Ascending aorta (tissue), 2 donors: ENCODE results near the gene CAD. TPM values are rescaled to one million over a fixed set of nuclear protein-coding genes. Genes with fewer than 3 reads are reported as not detected.
A peak's percentile ranks its signal among the peaks of the same experiment; 100 is the strongest.

Experiments
- DNase-seq, 2 donors: peaks; one replicate each; pipeline ENCODE4 v3.0.0-alpha.2; 2019; ENCODE audit warnings: low spot score in 2 of 2
- H3K27ac ChIP-seq, 2 donors: fragments of 200-600 bp; sonication (generic); one replicate each; pipeline ENCODE4 v1.5.1; 2016 to 2017; ENCODE audit warnings: mild to moderate bottlenecking in 1 of 2
- H3K27me3 ChIP-seq: fragments of 200-600 bp; sonication (generic); one replicate; pipeline ENCODE4 v1.5.1; 2017
- H3K36me3 ChIP-seq, 2 donors: fragments of 200-600 bp; sonication (generic); one replicate each; pipeline ENCODE4 v1.5.1; 2016
- H3K4me1 ChIP-seq, 2 donors: fragments of 200-600 bp; sonication (generic); one replicate each; pipeline ENCODE4 v1.5.1; 2016 to 2017; ENCODE audit warnings: mild to moderate bottlenecking in 1 of 2
- H3K4me3 ChIP-seq, 2 donors: fragments of 200-600 bp; sonication (generic); one replicate each; pipeline ENCODE4 v1.5.1; 2016 to 2017; ENCODE audit warnings: mild to moderate bottlenecking in 1 of 2
- H3K9me3 ChIP-seq, 2 donors: fragments of 200-600 bp; sonication (generic); one replicate each; pipeline ENCODE4 v1.5.1; 2016
- CTCF ChIP-seq, 3 experiments: fragments of 200-600 bp in 2 of 3; fragments of 450-650 bp in 1 of 3; sonication (generic) in 2 of 3; IDR thresholded peaks; one replicate each; pipeline ENCODE4 v1.5.1; 2016 to 2019; ENCODE audit warnings: antibody characterized with exemption in 3 of 3, mild to moderate bottlenecking in 1 of 3, moderate library complexity in 1 of 3
- intact Hi-C: fragments of 100-400 bp; cut with DNase I; formaldehyde crosslinking; loops from one replicate; pipeline ENCODE4 v1.15.1; 2023
- total RNA-seq: library from RNA; depleted of rRNA; stranded (reverse); fragments of >200 nt; gene quantifications from one replicate; pipeline ENCODE4 v1.1.0, GENCODE V29; 2016

Gene CAD
- total RNA-seq, 1 donor from 2014 or later = 63.4 TPM

DNA sequence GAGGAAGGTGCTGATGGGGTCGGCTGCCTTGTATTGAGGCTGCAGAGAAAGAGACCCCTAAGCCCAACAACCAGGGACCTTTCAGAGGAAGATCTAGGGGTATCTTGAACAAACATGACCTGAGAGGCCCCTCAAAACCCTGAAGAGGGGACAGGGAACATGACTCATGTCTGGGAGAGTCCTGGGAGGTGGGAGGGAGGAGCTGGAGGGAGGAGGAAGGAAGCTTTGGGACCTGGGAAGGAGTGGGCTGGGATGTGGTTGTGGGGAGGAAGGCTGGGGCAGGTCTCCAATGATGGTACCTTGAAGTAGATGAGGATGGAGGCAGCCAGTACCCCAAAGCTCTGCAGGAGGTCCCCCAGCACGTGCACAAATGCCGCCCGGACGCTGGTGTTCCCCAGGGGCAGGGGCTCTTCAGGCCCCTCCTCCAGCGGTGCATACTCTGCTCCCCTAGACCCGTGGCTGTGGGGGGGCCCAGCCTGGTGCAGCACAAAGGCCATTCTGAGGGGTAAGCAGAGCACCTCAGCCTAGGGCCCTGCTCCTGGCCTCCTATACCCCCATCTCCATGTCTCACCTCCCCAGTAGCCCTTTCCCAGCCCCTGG lies 39.8 kb downstream of the CAD start:
- peaks cover 3 to 8% of the 10 kb centered on the region in 2 donors for H3K4me1 ChIP-seq
- H3K36me3 ChIP-seq = no peaks in the 10 kb centered on the region
- DNase-seq = no peak
- H3K4me3 ChIP-seq = no peak overlapping the region
- H3K27ac ChIP-seq = no peak overlapping the region
- intact Hi-C loops = no loop called here
- H3K27me3 ChIP-seq = no peaks in the 10 kb centered on the region
- no peak for TF ChIP-seq CTCF (IDR thresholded peaks at IDR 0.05)
- no peaks in the 10 kb centered on the region for H3K9me3 ChIP-seq

DNA sequence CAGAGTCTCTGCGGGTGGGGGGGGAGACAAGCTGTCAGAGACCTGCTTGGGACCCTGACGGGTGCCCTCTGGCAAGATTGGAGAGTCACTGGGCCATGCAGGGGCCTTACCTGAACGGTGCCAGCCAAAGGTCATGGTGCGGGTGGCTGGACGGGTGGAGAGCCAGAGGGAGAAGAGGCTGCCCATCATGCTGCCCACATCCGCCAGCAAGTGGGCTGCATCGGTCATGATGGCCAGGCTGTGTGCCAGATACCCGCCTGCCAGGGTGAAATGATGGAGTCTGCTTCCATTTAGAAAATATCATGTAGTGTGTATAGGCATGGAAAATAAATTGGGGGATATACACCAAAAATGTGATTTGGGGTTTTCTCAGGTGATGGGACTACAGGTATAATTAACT lies 40.9 kb downstream of the CAD start:
- peaks cover 12 to 15% of the 10 kb centered on the region in 2 donors for H3K4me1 ChIP-seq
- no peak for TF ChIP-seq CTCF (IDR thresholded peaks at IDR 0.05)
- DNase-seq = no peak
- intact Hi-C loops = no loop called here
- no peak overlapping the region for H3K4me3 ChIP-seq
- H3K9me3 ChIP-seq = no peaks in the 10 kb centered on the region
- H3K27me3 ChIP-seq = peaks cover 10% of the 10 kb centered on the region
- no peak overlapping the region for H3K27ac ChIP-seq
- no peaks in the 10 kb centered on the region for H3K36me3 ChIP-seq

- intact Hi-C loops = no loop called here
- Histone ChIP-seq H3K27me3 (peaks cover 19% of the 10 kb centered on the region), H3K4me3 (peak overlapping the region; percentile 59 to 67), H3K27ac (no peak overlapping the region), H3K9me3 (no peaks in the 10 kb centered on the region), H3K4me1 (peaks cover 9 to 29% of the 10 kb centered on the region in 2 donors), H3K36me3 (no peaks in the 10 kb centered on the region)
- no peak for DNase-seq
- TF ChIP-seq CTCF (IDR thresholded peaks at IDR 0.05) = no peak
Observed at GRCh38 chr2:27261241-27261925, 44.2 kb downstream of the CAD start.

DNA sequence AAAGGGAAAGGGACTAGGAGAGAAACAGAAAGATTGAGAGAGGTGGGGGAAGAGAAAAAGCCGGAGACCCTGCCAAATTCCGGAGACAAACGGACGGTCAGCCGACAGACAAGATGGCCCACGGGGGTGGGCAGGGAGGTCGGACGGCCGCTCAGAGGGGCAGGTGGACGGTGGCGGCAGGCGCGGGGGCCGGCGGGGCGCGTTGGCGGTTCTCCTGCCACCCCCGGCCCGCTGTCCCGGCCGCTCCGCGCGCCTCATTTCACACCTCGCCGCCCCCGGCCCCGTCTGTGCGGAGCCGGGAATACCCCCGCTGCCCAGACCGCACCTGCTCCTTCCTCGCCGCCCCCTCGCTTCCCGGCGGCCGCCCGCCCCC lies 44.7 kb downstream of the CAD start:
- Histone ChIP-seq H3K27ac (no peak overlapping the region), H3K27me3 (peaks cover 19% of the 10 kb centered on the region), H3K9me3 (no peaks in the 10 kb centered on the region), H3K36me3 (no peaks in the 10 kb centered on the region), H3K4me3 (peak overlapping the region; percentile 59 to 67), H3K4me1 (peaks cover 9 to 29% of the 10 kb centered on the region in 2 donors)
- intact Hi-C loops = no loop called here
- no peak for DNase-seq
- no peak for TF ChIP-seq CTCF (IDR thresholded peaks at IDR 0.05)

GRCh38 chr2:27262379-27263286 lies 45.5 kb downstream of the CAD start, which contains the start of gene SLC30A3:
SLC30A3 (minus strand) TSS chr2:27263047; CDS start chr2:27262906, 141 bp downstream.
- H3K4me3 ChIP-seq = peak within 1 kb of the TSS; percentile 59 to 67
- peaks cover 19% of the 10 kb centered on the region for H3K27me3 ChIP-seq
- no peak within 1 kb of the TSS for H3K27ac ChIP-seq
- no peaks in the 10 kb centered on the region for H3K36me3 ChIP-seq
- no peaks in the 10 kb centered on the region for H3K9me3 ChIP-seq
- peaks cover 9 to 29% of the 10 kb centered on the region in 2 donors for H3K4me1 ChIP-seq
- TF ChIP-seq CTCF (IDR thresholded peaks at IDR 0.05) = no peak
- peak in 1 of 2 donors; percentile 69 for DNase-seq
- intact Hi-C loops = no loop called here
